GM19193 (cell line): ENCODE results near the gene DAZ4.
"Not testable (repeated sequence)": the region's sequence is repeated elsewhere in the genome, so short reads cannot be mapped to it uniquely, and the experiment has no call there.

Experiments
- POLR2A ChIP-seq: IDR thresholded peaks from 4 replicates; pipeline ENCODE4 v1.6.1; 2011; ENCODE audit not compliant: insufficient read depth, insufficient read length; ENCODE audit errors: extremely low read depth

The DAZ4 gene

GRCh38 chrY:24833619-24834018 is at the start of gene DAZ4:
DAZ4 (plus strand) TSS chrY:24833919; CDS start chrY:24834127, 208 bp downstream.
- TF ChIP-seq POLR2A, result not testable (repeated sequence)

- TF ChIP-seq POLR2A, result not testable (repeated sequence)
Measured at GRCh38 chrY:24813293-24813692, 20.4 kb upstream of the DAZ4 start, which contains the start of gene DAZ3. DAZ3 (minus strand) TSS chrY:24813393; CDS start chrY:24813185, 208 bp downstream.
